K562 (cell line): ENCODE results near the gene LPIN3.

ENCODE experiments used
- CTCF ChIP-seq, 3 experiments: IDR thresholded peaks in 2 of 3; conservative IDR thresholded peaks in 1 of 3; 2 replicates each; pipeline ENCODE4 v1.5.1; 2011 to 2012; ENCODE audit warnings: low read length in 3 of 3, mild to moderate bottlenecking in 3 of 3, control low read depth in 2 of 3, improper control_type of control experiment in 1 of 3, inconsistent platforms in 1 of 3, low read depth in 1 of 3, mixed read lengths in 1 of 3, moderate library complexity in 1 of 3; ENCODE audit not compliant: insufficient read depth in 2 of 3
- HDGF ChIP-seq: fragments of 450-650 bp; IDR thresholded peaks from 2 replicates; pipeline ENCODE4 v1.6.1; 2016
- MAFF ChIP-seq: IDR thresholded peaks from 2 replicates; pipeline ENCODE4 v1.6.1; 2012; ENCODE audit warnings: low read length, improper control_type of control experiment
- NCOR1 ChIP-seq: fragments of 450-650 bp; IDR thresholded peaks from 2 replicates; pipeline ENCODE4 v1.6.1; 2016; ENCODE audit warnings: mild to moderate bottlenecking, moderate library complexity

- no peak for TF ChIP-seq NCOR1
- no peak for TF ChIP-seq CTCF (IDR thresholded peaks at IDR 0.05 in 2 of 3, conservative IDR thresholded peaks at IDR 0.05 in 1 of 3; ENCODE audit: insufficient read depth in 2 of 3, low read depth in 1 of 3, low read length in 3 of 3)
- no peak for TF ChIP-seq MAFF
- TF ChIP-seq HDGF = no peak
Measured at GRCh38 chr20:41350408-41350962, 9.9 kb downstream of the LPIN3 start.
